Measurements from ENCODE around the gene SLC35E3.

The SLC35E3 gene

DNA sequence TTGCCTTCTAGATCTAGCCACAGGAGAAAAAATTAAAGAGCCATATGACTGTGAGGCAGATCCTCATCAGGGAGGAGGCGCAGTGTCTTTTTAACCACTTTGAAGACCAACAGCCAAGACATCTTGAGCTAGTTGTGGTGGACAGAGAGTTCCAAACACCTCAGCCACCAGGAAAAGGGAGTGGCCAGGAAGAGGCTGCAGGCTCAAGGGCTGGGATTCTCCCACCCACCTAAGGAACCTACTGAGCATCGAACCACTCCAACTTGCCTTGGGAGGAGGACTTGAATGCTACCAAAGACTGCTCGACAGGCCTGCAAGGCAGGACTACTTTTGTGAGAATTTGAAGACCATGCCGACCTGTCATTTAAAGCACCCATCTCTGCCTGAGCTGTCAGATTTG lies 47.5 kb downstream of the SLC35E3 start:
- TF ChIP-seq, protein P1, sequence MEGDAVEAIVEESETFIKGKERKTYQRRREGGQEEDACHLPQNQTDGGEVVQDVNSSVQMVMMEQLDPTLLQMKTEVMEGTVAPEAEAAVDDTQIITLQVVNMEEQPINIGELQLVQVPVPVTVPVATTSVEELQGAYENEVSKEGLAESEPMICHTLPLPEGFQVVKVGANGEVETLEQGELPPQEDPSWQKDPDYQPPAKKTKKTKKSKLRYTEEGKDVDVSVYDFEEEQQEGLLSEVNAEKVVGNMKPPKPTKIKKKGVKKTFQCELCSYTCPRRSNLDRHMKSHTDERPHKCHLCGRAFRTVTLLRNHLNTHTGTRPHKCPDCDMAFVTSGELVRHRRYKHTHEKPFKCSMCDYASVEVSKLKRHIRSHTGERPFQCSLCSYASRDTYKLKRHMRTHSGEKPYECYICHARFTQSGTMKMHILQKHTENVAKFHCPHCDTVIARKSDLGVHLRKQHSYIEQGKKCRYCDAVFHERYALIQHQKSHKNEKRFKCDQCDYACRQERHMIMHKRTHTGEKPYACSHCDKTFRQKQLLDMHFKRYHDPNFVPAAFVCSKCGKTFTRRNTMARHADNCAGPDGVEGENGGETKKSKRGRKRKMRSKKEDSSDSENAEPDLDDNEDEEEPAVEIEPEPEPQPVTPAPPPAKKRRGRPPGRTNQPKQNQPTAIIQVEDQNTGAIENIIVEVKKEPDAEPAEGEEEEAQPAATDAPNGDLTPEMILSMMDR (IDR thresholded peaks at IDR 0.05): no peak
- Histone ChIP-seq H3K27ac (peak overlapping the region; percentile 1), H3K9me3 (no peaks in the 10 kb centered on the region), H3K4me1 (ENCODE audit: control insufficient read depth in 1 of 2, insufficient read depth in 1 of 2, low read depth in 1 of 2, low read length in 1 of 2) (peaks cover 2 to 4% of the 10 kb centered on the region in 2 experiments), H3K36me3 (no peaks in the 10 kb centered on the region), H3K27me3 (no peaks in the 10 kb centered on the region), H3K4me3 (ENCODE audit: low read depth in 1 of 2, low read length in 1 of 2) (no peak overlapping the region)

DNA sequence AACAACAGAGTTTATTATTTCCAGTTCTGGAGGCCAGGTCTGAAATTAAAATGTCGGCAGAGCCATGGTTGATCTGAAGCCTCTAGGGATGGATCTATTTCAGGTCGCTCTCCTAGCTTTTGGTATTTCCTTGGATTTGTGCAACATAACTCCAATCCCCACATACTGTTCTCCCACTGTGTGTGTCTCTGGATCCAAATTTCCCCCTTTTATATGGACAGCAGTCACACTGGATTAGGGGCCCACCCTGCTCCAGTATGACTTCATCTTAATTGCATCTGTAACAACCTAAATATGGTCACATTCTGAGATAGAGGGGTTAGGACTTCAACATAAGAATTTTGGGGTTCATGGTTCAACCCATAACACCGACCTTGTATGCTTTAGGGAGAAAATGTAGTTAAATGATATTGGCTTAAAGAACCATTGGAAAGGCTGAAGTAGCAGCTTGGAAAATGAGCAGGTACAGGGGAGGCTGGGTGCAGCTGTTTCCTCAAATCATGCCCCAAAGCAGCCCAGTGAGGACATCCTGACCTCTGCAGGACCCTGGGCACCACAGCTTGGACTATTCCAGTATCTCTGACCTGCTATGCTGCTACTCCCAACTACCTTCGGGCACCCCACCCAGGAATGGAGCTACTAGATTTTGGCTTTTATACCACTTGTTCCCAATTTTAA lies 48.1 kb downstream of the SLC35E3 start:
- Histone ChIP-seq H3K27ac (no peak overlapping the region), H3K4me3 (ENCODE audit: low read depth in 1 of 2, low read length in 1 of 2) (no peak overlapping the region)

GRCh38 chr12:68794653-68795251 lies 48.8 kb downstream of the SLC35E3 start:
- H3K27ac ChIP-seq: no peak overlapping the region
- TF ChIP-seq, protein P1 (IDR thresholded peaks at IDR 0.05): no peak
- no peaks in the 10 kb centered on the region for H3K27me3 ChIP-seq
- no peak overlapping the region for H3K4me3 ChIP-seq (ENCODE audit: low read depth in 1 of 2, low read length in 1 of 2)
- H3K9me3 ChIP-seq: no peaks in the 10 kb centered on the region
- no peaks in the 10 kb centered on the region for H3K36me3 ChIP-seq
- H3K4me1 ChIP-seq (ENCODE audit: control insufficient read depth in 1 of 2, insufficient read depth in 1 of 2, low read depth in 1 of 2, low read length in 1 of 2): no peaks in the 10 kb centered on the region

More for the DNA sequence above, 48.1 kb downstream of the SLC35E3 start:
- H3K4me1 ChIP-seq (ENCODE audit: control insufficient read depth in 1 of 2, insufficient read depth in 1 of 2, low read depth in 1 of 2, low read length in 1 of 2): no peaks in the 10 kb centered on the region
- H3K27me3 ChIP-seq: no peaks in the 10 kb centered on the region
- H3K9me3 ChIP-seq: no peaks in the 10 kb centered on the region
- H3K36me3 ChIP-seq: no peaks in the 10 kb centered on the region
- TF ChIP-seq, protein P1 (IDR thresholded peaks at IDR 0.05): no peak

GRCh38 chr12:68796399-68796798 lies 50.4 kb downstream of the SLC35E3 start:
- Histone ChIP-seq H3K9me3 (no peaks in the 10 kb centered on the region), H3K36me3 (no peaks in the 10 kb centered on the region), H3K27me3 (no peaks in the 10 kb centered on the region), H3K4me1 (ENCODE audit: control insufficient read depth in 1 of 2, insufficient read depth in 1 of 2, low read depth in 1 of 2, low read length in 1 of 2) (no peaks in the 10 kb centered on the region), H3K4me3 (ENCODE audit: low read depth in 1 of 2, low read length in 1 of 2) (no peak overlapping the region), H3K27ac (no peak overlapping the region)
- TF ChIP-seq, protein P1 (IDR thresholded peaks at IDR 0.05): no peak

DNA sequence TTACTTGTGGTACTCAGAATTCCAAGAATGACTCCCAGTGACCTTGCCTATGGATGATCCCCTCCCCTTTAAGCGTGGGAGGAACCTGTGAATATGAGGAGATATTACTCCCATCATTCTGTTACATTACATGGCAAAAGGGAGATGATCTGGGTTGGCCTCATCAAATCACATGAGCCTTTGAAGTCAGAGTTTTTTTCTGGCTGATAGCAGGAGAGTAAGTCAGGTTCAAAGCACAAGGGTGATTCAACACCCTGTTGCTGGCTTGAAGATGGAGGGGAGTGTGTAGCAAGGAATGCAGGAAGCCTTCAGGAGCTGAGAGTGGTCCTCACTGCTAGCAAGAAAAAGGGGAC lies 52.9 kb downstream of the SLC35E3 start:
- H3K27me3 ChIP-seq: no peaks in the 10 kb centered on the region
- no peaks in the 10 kb centered on the region for H3K36me3 ChIP-seq
- H3K4me3 ChIP-seq (ENCODE audit: low read depth in 1 of 2, low read length in 1 of 2): no peak overlapping the region
- H3K4me1 ChIP-seq (ENCODE audit: control insufficient read depth in 1 of 2, insufficient read depth in 1 of 2, low read depth in 1 of 2, low read length in 1 of 2): no peaks in the 10 kb centered on the region
- H3K27ac ChIP-seq: no peak overlapping the region
- TF ChIP-seq, protein P1 (IDR thresholded peaks at IDR 0.05): no peak
- no peaks in the 10 kb centered on the region for H3K9me3 ChIP-seq

All from neutrophil (primary cell).